ENCODE measurements around the gene ELF5. TPM values are rescaled to one million over a fixed set of nuclear protein-coding genes. Genes with fewer than 3 reads are reported as not detected.

The ELF5 gene
- total RNA-seq, 1 donor from 2014 or later, result not detected

DNA sequence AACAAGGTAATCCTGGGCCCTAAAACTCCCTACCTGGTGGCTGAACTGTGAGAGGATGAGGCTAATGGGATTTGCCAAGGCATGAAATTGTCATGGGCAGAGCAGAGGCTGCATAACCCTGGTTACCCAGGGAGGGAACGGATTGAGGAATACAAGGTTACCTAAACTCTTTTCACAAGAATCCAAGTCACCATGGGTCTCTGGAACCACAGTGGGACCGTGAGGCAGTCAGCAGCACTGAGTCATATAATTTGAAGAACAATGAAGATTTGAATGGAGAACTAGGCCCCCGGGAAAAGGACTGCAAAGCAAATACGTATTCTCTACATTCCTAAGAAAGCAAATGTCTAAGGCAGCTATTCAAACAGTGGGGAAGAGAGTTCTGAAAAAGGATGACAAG is 55.1 kb downstream of the ELF5 start:
- H3K4me3 Mint-ChIP-seq, result no peak overlapping the region
- DNase-seq (ENCODE audit: low read depth, low spot score), result no peak
- H3K36me3 Mint-ChIP-seq (ENCODE audit: low read depth), result peaks cover 27% of the 10 kb centered on the region
- H3K27ac Mint-ChIP-seq (ENCODE audit: unreplicated experiment), result no peak overlapping the region
- H3K27me3 Mint-ChIP-seq (ENCODE audit: low read depth), result no peaks in the 10 kb centered on the region
- peaks cover 6% of the 10 kb centered on the region for H3K4me1 Mint-ChIP-seq
- TF ChIP-seq, protein P1, sequence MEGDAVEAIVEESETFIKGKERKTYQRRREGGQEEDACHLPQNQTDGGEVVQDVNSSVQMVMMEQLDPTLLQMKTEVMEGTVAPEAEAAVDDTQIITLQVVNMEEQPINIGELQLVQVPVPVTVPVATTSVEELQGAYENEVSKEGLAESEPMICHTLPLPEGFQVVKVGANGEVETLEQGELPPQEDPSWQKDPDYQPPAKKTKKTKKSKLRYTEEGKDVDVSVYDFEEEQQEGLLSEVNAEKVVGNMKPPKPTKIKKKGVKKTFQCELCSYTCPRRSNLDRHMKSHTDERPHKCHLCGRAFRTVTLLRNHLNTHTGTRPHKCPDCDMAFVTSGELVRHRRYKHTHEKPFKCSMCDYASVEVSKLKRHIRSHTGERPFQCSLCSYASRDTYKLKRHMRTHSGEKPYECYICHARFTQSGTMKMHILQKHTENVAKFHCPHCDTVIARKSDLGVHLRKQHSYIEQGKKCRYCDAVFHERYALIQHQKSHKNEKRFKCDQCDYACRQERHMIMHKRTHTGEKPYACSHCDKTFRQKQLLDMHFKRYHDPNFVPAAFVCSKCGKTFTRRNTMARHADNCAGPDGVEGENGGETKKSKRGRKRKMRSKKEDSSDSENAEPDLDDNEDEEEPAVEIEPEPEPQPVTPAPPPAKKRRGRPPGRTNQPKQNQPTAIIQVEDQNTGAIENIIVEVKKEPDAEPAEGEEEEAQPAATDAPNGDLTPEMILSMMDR (conservative IDR thresholded peaks at IDR 0.05), result no peak
- no peaks in the 10 kb centered on the region for H3K9me3 Mint-ChIP-seq

DNA sequence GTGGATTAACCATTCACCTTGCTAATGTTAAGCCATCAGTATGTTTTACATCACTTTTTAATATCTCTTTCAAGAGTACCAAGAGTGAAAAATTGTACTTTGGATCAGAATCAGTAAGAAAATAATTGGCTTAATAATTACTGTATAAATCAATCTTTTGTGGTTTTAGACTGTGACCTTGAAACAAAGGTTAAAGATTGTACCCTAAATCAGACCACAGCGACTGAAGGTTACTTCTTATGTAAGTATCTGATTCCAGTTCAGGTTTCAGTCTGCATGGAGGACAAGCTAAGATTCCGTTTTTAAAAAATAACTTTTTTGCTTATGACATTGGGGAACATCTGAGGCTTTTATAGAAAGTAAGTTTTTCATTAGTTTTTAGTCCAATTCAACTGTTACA is 56.0 kb downstream of the ELF5 start:
- Mint-ChIP-seq H3K9me3 (no peaks in the 10 kb centered on the region), H3K4me1 (peaks cover 2% of the 10 kb centered on the region), H3K27me3 (ENCODE audit: low read depth) (no peaks in the 10 kb centered on the region), H3K36me3 (ENCODE audit: low read depth) (peaks cover 24% of the 10 kb centered on the region), H3K27ac (ENCODE audit: unreplicated experiment) (no peak overlapping the region), H3K4me3 (no peak overlapping the region)
- TF ChIP-seq, protein P1 (conservative IDR thresholded peaks at IDR 0.05), result no peak
- no peak for DNase-seq (ENCODE audit: low read depth, low spot score)

GRCh38 chr11:34454308-34455032 is 59.1 kb downstream of the ELF5 start:
- Mint-ChIP-seq H3K36me3 (ENCODE audit: low read depth) (peaks cover 27% of the 10 kb centered on the region), H3K27ac (ENCODE audit: unreplicated experiment) (no peak overlapping the region), H3K4me1 (no peaks in the 10 kb centered on the region), H3K9me3 (no peaks in the 10 kb centered on the region), H3K27me3 (ENCODE audit: low read depth) (no peaks in the 10 kb centered on the region), H3K4me3 (no peak overlapping the region)
- TF ChIP-seq, protein P1 (conservative IDR thresholded peaks at IDR 0.05), result no peak
- no peak for DNase-seq (ENCODE audit: low read depth, low spot score)

DNA sequence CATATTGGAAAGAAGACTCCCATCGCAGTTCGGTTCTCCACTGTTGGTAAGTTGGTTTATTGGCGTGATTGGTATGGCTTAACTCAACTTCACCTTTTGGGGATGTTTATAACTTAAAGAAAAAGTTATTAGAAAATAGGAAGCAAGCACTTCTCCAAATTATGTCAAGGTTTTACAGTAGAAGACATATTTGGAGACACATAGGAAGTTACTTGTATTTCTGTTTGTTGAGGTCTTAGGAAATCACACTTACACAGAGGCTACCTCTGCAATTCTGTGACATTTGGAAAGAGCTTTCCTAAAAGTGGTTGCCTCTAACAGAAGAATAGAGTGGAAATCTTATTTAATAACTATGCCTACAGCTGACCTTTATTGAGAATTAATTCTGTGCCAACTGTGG is 62.5 kb downstream of the ELF5 start:
- no peaks in the 10 kb centered on the region for H3K27me3 Mint-ChIP-seq (ENCODE audit: low read depth)
- no peak overlapping the region for H3K27ac Mint-ChIP-seq (ENCODE audit: unreplicated experiment)
- no peak for DNase-seq (ENCODE audit: low read depth, low spot score)
- TF ChIP-seq, protein P1 (conservative IDR thresholded peaks at IDR 0.05), result no peak
- no peaks in the 10 kb centered on the region for H3K9me3 Mint-ChIP-seq
- H3K4me3 Mint-ChIP-seq, result no peak overlapping the region
- peaks cover 14% of the 10 kb centered on the region for H3K36me3 Mint-ChIP-seq (ENCODE audit: low read depth)
- peaks cover 5% of the 10 kb centered on the region for H3K4me1 Mint-ChIP-seq

DNA sequence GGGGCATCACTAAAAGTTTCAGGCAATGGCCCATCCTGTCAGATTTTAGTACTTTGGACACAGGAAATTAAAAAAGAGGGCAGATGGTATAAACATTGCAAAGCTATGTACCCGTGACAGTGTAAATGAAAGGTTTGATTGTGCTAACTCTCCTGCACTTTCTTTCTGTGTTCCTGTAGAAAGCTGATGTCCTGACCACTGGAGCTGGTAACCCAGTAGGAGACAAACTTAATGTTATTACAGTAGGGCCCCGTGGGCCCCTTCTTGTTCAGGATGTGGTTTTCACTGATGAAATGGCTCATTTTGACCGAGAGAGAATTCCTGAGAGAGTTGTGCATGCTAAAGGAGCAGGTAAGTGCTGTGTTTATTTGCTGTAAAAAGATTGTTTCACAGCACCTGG is 64.6 kb downstream of the ELF5 start:
- no peak overlapping the region for H3K4me3 Mint-ChIP-seq
- H3K4me1 Mint-ChIP-seq, result peaks cover 5% of the 10 kb centered on the region
- H3K9me3 Mint-ChIP-seq, result no peaks in the 10 kb centered on the region
- H3K27me3 Mint-ChIP-seq (ENCODE audit: low read depth), result no peaks in the 10 kb centered on the region
- peaks cover 11% of the 10 kb centered on the region for H3K36me3 Mint-ChIP-seq (ENCODE audit: low read depth)
- TF ChIP-seq, protein P1 (conservative IDR thresholded peaks at IDR 0.05), result no peak
- no peak overlapping the region for H3K27ac Mint-ChIP-seq (ENCODE audit: unreplicated experiment)
- DNase-seq (ENCODE audit: low read depth, low spot score), result no peak
